IgD-negative memory B cell (primary cell): ENCODE measurements around the gene KCNJ11. TPM values are rescaled to one million over a fixed set of nuclear protein-coding genes. Genes with fewer than 3 reads are reported as not detected.

Source experiments
- H3K27ac Mint-ChIP-seq, 3 donors: one replicate each; pipeline ENCODE4 v1.8.0; 2020 to 2022; ENCODE audit warnings: mild to moderate bottlenecking in 3 of 3, mixed read lengths in 3 of 3, moderate library complexity in 1 of 3
- H3K27me3 Mint-ChIP-seq: one replicate; pipeline ENCODE4 v1.8.0; 2021; ENCODE audit warnings: mixed read lengths
- H3K36me3 Mint-ChIP-seq: one replicate; pipeline ENCODE4 v1.8.0; 2020; ENCODE audit warnings: mild to moderate bottlenecking, mixed read lengths
- H3K4me1 Mint-ChIP-seq, 3 donors: one replicate each; pipeline ENCODE4 v1.8.0; 2020 to 2022; ENCODE audit warnings: mixed read lengths in 3 of 3, mild to moderate bottlenecking in 1 of 3
- H3K4me3 Mint-ChIP-seq, 4 donors: one replicate each; pipeline ENCODE4 v1.8.0; 2020 to 2022; ENCODE audit warnings: mild to moderate bottlenecking in 4 of 4, mixed read lengths in 4 of 4, moderate library complexity in 3 of 4
- H3K9me3 Mint-ChIP-seq, 3 donors: one replicate each; pipeline ENCODE4 v1.8.0; 2020 to 2021; ENCODE audit warnings: mixed read lengths in 3 of 3, mild to moderate bottlenecking in 1 of 3
- polyA plus RNA-seq: library from polyadenylated mRNA; unstranded; fragments of 300-500 nt; fragmentation: Illumina TruSeq; gene quantifications from one replicate; pipeline ENCODE4 v1.2.3, GENCODE V29; 2021

Gene KCNJ11
- polyA plus RNA-seq, 1 donor from 2014 or later, result 0.80 TPM

DNA sequence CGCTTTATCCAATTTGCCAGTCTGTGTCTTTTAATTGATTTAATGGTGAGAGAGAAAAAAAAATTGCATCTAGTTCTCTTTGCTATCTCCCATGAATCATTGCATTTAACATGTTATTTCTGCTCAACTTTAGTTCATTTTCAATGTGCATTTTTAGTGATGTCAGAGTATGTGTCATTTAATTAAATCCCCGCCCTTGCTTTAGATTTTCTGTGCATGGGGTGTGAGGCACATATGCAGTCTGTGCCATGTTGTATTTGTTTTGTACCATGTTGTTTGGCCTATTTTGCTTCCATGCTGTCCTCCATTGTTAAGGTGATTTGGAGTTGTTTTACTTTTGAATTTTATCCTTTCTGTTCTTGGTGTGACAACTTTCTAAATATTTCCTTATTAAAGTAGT lies 45.2 kb downstream of the KCNJ11 start:
- no peak overlapping the region for H3K27ac Mint-ChIP-seq
- H3K27me3 Mint-ChIP-seq, result no peaks in the 10 kb centered on the region
- H3K9me3 Mint-ChIP-seq, result no peaks in the 10 kb centered on the region
- no peaks in the 10 kb centered on the region for H3K36me3 Mint-ChIP-seq
- H3K4me3 Mint-ChIP-seq, result no peak overlapping the region
- H3K4me1 Mint-ChIP-seq, result no peaks in the 10 kb centered on the region

Other genes with a start within 250 kb of the KCNJ11 start
- 5.1 TPM for gene PIK3C2A, start 180.7 kb downstream of the KCNJ11 start, polyA plus RNA-seq
- 22.5 TPM for gene NUCB2, start 111.9 kb downstream of the KCNJ11 start, polyA plus RNA-seq
- not detected for gene NCR3LG1, start 36.9 kb downstream of the KCNJ11 start, polyA plus RNA-seq
- gene ABCC8, start 88.2 kb upstream of the KCNJ11 start, polyA plus RNA-seq, result not detected
- gene USH1C, start 155.8 kb upstream of the KCNJ11 start, polyA plus RNA-seq, result not detected
- gene OTOG, start 158.6 kb upstream of the KCNJ11 start, polyA plus RNA-seq, result not detected